Hepatocyte (in vitro differentiated cells): ENCODE measurements around the gene CDH5. TPM values are rescaled to one million over a fixed set of nuclear protein-coding genes. Genes with fewer than 3 reads are reported as not detected.

ENCODE experiments used
- polyA plus RNA-seq: library from polyadenylated mRNA; unstranded; fragments of >200 nt; fragmentation: Nextera tagmentation; extraction: Ambion mirVana; gene quantifications from 2 replicates; pipeline ENCODE4 v1.2.1, GENCODE V29; 2016
- total RNA-seq: library from RNA; depleted of rRNA; stranded (reverse); fragments of >200 nt; gene quantifications from 2 replicates; pipeline ENCODE4 v1.2.3, GENCODE V29; 2014

CDH5 gene
- total and polyA plus RNA-seq, 2 experiments from 2014 or later = 0.88 to 2.2 TPM

Other genes starting within 250 kb of the CDH5 start
- 0.63 and 0.68 TPM in 2 replicates for gene BEAN1, start 60.6 kb downstream of the CDH5 start, total RNA-seq
- gene BEAN1, start 60.6 kb downstream of the CDH5 start, polyA plus RNA-seq = 1.3 and 1.8 TPM in 2 replicates
- 14.3 and 15.9 TPM in 2 replicates for gene TK2, start 183.4 kb downstream of the CDH5 start, total RNA-seq
- gene TK2, start 183.4 kb downstream of the CDH5 start, polyA plus RNA-seq = 10.1 and 12.5 TPM in 2 replicates
- 39.9 and 69.1 TPM in 2 replicates for gene CKLF, start 185.9 kb downstream of the CDH5 start, total RNA-seq
- 50.7 and 53.5 TPM in 2 replicates for gene CKLF, start 185.9 kb downstream of the CDH5 start, polyA plus RNA-seq
- gene CMTM1, start 199.7 kb downstream of the CDH5 start, total RNA-seq = 1.4 TPM in 1 of 2 replicates, not detected in the other
- 1.8 and 2.9 TPM in 2 replicates for gene CMTM1, start 199.7 kb downstream of the CDH5 start, polyA plus RNA-seq
- gene CMTM2, start 212.8 kb downstream of the CDH5 start, total RNA-seq = not detected in 2 replicates
- 0.32 and 0.60 TPM in 2 replicates for gene CMTM2, start 212.8 kb downstream of the CDH5 start, polyA plus RNA-seq
- 28.3 and 32.5 TPM in 2 replicates for gene CMTM3, start 238.0 kb downstream of the CDH5 start, total RNA-seq
- 55.1 and 75.1 TPM in 2 replicates for gene CMTM3, start 238.0 kb downstream of the CDH5 start, polyA plus RNA-seq